ENCODE results near the gene NOX3. TPM values are rescaled to one million over a fixed set of nuclear protein-coding genes. Genes with fewer than 3 reads are reported as not detected.

The NOX3 gene
- total and polyA plus RNA-seq, 10 of the 15 experiments (the other 5 are each of a cell fraction or from before 2014, with no cell fraction given): not detected

DNA sequence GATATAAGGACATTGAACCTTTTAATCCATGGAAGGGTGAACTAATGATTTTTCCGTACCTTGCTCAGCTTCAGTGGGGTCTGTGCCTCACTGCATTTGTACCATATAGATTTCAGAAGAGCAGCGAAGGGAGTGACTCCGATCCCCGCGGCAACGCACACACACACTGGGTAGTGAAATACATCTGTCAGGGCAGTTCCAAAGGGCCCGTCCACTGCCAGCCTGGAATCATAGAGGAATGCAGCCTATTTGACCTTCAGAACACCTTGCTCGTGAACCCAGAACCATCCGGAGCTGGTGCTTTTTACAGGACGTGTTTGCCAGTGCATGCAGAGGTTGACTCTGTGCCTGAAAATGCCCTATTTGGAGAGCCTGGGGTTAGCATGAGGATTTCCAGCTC is 33.0 kb downstream of the NOX3 start:
- no peak overlapping the region for H3K4me3 ChIP-seq
- no peaks in the 10 kb centered on the region; the same call in 2 of the 3 replicates for H3K9me3 ChIP-seq (replicated peaks; ENCODE audit: control insufficient read depth, insufficient read depth, low read length)
- no peak for ATAC-seq
- DNase-seq (ENCODE audit: low read depth, low spot score): no peak
- intact Hi-C loops (cut with micrococcal nuclease; ENCODE audit: unreplicated experiment): no loop called here
- peaks cover 26% of the 10 kb centered on the region for H3K4me1 ChIP-seq (ENCODE audit: control insufficient read depth, insufficient read depth, low read length)
- in situ Hi-C loops (cut with MboI): no loop called here
- TF ChIP-seq ZNF622 (IDR thresholded peaks at IDR 0.05) (no peak), FOXM1 (IDR thresholded peaks at IDR 0.05; ENCODE audit: low read depth, low read length) (no peak), BCL11A (IDR thresholded peaks at IDR 0.05; ENCODE audit: low read depth, low read length) (no peak), SREBF2 (IDR thresholded peaks at IDR 0.05; ENCODE audit: low read length) (no peak), BMI1 (IDR thresholded peaks at IDR 0.05; ENCODE audit: borderline replicate concordance) (no peak), SUZ12 (IDR thresholded peaks at IDR 0.05; ENCODE audit: unreplicated experiment) (no peak), HDGF (IDR thresholded peaks at IDR 0.05) (no peak), ZNF24 (IDR thresholded peaks at IDR 0.05) (no peak), KAT2A (conservative IDR thresholded peaks at IDR 0.05; ENCODE audit: control insufficient read depth, low read depth, low read length) (no peak)
- TF ChIP-seq, protein P1, sequence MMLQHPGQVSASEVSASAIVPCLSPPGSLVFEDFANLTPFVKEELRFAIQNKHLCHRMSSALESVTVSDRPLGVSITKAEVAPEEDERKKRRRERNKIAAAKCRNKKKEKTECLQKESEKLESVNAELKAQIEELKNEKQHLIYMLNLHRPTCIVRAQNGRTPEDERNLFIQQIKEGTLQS (IDR thresholded peaks at IDR 0.05; ENCODE audit: borderline replicate concordance, extremely low read depth, low read depth, low read length): no peak
- CTCF ChIA-PET: interaction anchor here (0.6 to 0.9 kb wide), 2 partner anchors 42 to 73 kb away, joined by 3 read pairs; no protein-coding TSS in a partner anchor
- POLR2A ChIA-PET: interaction anchor here (0.6 kb wide), 1 partner anchor 24 kb away, joined by 3 read pairs; no protein-coding TSS in a partner anchor
- H4K20me1 ChIP-seq (ENCODE audit: control insufficient read depth, insufficient read depth): no peaks in the 10 kb centered on the region
- SMC1A ChIA-PET (ENCODE audit: uncharacterized antibody, unreplicated experiment): no interaction called here
- no peaks in the 10 kb centered on the region for H3K79me2 ChIP-seq (ENCODE audit: control insufficient read depth, insufficient read depth, low read length)
- RAD21 ChIA-PET (ENCODE audit: unreplicated experiment): no interaction called here
- FAIRE-seq: no peak
- no TSS peak for BruUV-seq (replicated peaks)
- 96% methylated on average over 10 of the region's 10 CpGs for WGBS (ENCODE audit: insufficient coverage, insufficient replicate concordance, low lambda C conversion rate, missing lambda C conversion rate)
- no peaks in the 10 kb centered on the region for H3K27me3 ChIP-seq (replicated peaks in 1 of 2; ENCODE audit: control insufficient read depth in 2 of 2, insufficient read depth in 2 of 2, low read length in 1 of 2)
- H2AFZ ChIP-seq (ENCODE audit: control insufficient read depth, low read depth, low read length): no peak overlapping the region
- no peak overlapping the region for H3K9ac ChIP-seq (ENCODE audit: control insufficient read depth, insufficient read depth, low read length)
- H3K4me2 ChIP-seq (ENCODE audit: control insufficient read depth, insufficient read depth): no peak overlapping the region
- H3K36me3 ChIP-seq (ENCODE audit: control insufficient read depth in 2 of 2, insufficient read depth in 2 of 2, low read length in 1 of 2): no peaks in the 10 kb centered on the region
- H3K27ac ChIP-seq (ENCODE audit: control insufficient read depth, insufficient read depth): no peak overlapping the region
